CD4-positive, alpha-beta T cell treated with Interleukin-17A for 4 hours (primary cell): ENCODE data around the gene F7.

Source experiments
- DNase-seq: peaks from one replicate; pipeline ENCODE4 v3.0.0-alpha.2; 2020; ENCODE audit warnings: mixed read lengths

The F7 gene

GRCh38 chr13:113141601-113141970 is 36.0 kb downstream of the F7 start:
- no peak for DNase-seq

DNA sequence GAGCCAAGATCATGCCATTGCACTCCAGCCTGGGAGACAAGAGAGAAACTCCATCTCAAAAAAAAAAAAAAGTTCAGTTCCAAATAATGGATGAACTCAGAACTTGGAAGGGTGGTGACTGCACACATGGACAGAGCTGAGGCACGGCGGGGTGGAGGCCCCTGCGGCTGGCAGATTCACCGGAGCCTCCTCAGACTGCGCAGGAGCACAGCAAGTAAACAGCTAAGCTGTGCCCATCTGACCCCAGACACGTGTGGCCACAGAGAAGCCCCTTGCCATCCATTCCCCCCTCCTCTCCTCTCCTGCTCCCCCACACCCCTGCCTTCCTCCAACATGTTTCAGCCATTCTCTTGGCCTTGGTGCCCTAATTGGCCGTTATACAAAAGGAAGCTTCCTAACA is 37.3 kb downstream of the F7 start:
- DNase-seq, result no peak

- no peak for DNase-seq
Measured at GRCh38 chr13:113143466-113144254, 38.1 kb downstream of the F7 start.

GRCh38 chr13:113144255-113144629 is 38.7 kb downstream of the F7 start:
- DNase-seq, result no peak

DNA sequence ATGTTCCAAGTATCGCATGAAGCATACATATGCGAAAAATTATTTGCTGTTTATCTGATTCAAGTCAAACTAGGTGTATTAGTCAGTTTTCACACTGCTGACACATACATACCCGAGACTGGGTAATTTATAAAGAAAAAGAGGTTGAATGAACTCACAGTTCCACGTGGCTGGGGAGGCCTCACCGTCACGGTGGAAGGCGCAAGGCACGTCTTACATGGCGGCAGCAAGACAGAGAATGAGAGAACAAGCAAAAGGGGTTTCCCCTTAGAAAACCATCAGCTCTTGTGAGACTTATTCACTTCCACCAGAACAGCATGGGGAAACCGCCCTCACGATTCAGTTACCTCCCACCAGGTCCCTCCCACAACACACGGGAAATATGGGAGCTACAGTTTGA is 39.9 kb downstream of the F7 start:
- no peak for DNase-seq

DNA sequence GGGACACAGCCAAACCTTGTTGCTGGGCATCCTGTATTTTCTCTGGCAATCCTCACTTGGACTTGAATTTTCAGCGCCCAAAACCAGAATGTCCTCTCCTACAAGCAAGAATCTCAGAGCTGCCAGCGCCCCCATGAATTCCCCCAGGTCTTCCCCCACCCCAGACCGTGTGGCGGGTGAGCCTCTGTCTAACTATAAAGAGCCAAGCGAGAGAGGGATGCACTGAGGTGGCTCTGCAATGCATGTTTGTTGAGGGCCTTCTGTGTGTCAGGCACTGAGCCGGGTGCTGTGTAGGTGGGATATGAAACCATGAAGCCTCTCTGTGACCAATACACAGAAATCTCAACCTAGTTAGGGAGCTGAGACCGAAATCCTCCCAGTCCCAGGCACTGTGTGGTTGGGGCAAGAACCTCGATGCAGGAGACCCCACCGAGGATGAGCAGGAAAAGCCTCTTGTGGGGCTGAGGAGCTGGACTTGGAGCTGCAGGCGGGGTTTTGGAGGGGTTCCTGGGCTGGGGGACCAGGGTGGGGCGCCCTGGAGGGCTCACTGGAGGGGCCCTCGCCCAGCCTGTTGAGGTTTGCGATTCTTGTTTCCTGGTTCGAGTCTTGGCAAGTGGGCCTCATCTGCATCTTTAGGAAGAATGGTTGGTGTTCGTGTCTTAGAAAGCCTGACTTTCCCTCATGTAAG is 40.5 kb downstream of the F7 start:
- DNase-seq, result no peak

DNA sequence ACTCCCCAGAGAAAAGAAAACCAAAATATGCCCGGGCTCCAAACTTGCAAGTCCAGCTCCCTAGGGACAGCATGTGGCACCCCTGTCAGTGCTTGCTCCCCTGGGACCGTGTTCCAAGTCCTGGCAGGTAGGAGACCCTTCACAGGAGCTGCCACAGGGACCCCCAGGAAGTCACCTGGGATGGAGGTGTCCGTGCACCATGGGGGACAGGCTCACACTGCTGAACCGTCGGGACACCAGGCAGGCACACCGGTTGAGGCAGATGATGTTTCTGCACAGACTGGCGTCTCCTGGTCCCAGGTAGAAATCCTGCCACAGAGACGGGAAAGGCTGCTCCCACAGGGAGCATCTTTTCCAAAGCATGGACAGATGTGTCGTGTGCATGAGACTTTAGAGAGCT is 41.2 kb downstream of the F7 start:
- no peak for DNase-seq

- no peak for DNase-seq
Measured at GRCh38 chr13:113147206-113147605, 41.6 kb downstream of the F7 start.

DNA sequence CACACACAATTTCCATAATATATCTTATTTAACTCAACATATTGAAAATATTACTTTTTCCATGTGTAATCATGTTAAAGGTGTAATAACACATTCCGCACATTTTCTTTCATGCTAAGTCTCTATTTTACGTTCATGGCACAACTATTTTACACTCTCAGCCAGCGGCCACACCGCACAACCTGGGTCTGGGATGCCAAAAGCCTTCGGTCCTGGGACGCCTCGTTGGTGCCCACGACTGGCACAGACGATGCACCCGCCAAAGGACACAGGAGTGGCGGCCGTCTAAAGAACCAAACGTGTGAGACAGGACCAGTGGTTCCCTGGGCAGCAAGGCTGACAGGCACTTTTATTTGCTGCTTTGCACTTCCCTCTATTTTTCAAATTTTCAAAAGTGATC is 42.8 kb downstream of the F7 start:
- no peak for DNase-seq

DNA sequence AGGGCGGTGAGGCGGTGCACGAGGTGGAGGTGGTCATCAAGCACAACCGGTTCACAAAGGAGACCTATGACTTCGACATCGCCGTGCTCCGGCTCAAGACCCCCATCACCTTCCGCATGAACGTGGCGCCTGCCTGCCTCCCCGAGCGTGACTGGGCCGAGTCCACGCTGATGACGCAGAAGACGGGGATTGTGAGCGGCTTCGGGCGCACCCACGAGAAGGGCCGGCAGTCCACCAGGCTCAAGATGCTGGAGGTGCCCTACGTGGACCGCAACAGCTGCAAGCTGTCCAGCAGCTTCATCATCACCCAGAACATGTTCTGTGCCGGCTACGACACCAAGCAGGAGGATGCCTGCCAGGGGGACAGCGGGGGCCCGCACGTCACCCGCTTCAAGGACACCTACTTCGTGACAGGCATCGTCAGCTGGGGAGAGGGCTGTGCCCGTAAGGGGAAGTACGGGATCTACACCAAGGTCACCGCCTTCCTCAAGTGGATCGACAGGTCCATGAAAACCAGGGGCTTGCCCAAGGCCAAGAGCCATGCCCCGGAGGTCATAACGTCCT is 43.4 kb downstream of the F7 start:
- no peak for DNase-seq

DNA sequence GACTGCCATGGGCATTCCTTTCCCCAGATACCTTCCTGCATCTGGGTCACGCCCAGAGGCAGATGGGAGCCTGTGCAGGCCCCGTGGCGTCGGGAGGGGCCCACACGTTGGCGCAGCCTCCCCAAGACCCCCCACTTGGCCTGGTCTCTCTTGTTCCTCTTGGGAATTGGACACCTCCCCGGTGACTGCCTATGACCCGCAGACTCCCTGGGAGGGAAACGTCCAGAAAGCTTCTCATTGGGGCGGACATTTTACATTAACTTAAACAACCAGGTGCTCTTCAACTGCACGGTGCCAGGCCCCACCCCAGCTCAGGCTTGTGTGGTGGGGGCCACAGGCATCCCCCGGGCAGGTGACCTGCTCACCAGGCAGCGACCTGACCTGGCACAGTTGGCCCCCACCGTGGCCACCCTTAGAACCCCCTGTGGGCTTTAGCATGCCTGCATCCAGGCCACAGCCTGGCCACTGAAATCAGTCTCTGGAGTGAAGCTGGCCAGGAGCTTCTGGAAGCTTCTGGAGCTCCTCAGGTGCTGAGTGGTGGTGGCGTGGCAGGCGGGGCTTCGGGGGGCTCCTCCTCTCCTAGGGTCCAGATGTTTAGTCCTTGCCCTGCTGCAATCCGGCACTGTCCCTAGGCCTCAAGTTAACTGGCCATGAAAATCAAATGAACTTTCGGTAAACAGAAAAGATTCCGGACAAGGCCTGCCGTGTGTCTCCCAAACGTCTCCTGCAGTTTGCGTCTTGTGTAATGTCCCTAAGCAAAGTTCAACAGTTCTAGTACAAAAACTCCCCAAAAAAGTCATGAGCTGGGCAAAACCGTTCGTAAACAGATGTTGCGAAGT is 44.3 kb downstream of the F7 start:
- DNase-seq, result no peak

DNA sequence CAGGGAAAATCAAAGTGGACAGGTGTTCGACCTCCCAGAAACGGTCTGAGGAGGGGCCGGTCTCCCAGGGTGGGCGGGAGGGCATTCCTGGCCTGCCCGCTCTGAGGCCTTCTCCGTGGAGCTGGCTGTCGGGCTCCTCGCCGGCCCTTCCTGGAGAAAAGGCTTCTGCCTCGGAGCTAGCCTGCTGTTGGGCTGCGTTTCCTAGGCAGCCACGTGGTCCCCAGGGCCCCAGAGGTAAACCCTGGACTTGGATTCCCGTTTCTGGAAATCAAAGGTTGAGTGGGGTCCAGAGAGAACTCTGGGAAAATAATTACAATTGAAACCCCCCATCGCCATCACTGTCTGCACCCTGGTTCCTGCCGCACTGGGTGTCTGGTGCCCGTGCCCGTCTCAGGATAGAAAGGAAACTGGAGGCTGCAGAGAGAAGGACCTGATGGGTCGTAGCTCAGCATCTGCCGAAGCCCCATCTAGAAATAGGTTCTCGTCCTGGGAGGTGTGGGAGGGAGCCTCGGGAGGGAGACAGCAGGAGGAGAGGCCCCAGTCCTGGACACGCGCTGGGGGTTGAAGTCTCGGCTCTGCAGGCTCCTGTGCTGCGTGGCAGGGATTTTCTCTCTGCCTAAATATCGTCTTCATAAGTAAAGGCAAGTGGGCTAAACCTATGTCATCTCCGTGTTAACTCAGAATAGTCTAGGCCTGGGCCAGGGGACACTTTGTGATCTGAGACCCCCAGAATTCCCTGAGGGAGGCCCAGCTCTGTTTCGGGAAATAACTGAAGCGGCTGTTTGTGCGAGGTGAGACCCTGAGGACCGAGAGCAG is 45.2 kb downstream of the F7 start:
- no peak for DNase-seq

DNA sequence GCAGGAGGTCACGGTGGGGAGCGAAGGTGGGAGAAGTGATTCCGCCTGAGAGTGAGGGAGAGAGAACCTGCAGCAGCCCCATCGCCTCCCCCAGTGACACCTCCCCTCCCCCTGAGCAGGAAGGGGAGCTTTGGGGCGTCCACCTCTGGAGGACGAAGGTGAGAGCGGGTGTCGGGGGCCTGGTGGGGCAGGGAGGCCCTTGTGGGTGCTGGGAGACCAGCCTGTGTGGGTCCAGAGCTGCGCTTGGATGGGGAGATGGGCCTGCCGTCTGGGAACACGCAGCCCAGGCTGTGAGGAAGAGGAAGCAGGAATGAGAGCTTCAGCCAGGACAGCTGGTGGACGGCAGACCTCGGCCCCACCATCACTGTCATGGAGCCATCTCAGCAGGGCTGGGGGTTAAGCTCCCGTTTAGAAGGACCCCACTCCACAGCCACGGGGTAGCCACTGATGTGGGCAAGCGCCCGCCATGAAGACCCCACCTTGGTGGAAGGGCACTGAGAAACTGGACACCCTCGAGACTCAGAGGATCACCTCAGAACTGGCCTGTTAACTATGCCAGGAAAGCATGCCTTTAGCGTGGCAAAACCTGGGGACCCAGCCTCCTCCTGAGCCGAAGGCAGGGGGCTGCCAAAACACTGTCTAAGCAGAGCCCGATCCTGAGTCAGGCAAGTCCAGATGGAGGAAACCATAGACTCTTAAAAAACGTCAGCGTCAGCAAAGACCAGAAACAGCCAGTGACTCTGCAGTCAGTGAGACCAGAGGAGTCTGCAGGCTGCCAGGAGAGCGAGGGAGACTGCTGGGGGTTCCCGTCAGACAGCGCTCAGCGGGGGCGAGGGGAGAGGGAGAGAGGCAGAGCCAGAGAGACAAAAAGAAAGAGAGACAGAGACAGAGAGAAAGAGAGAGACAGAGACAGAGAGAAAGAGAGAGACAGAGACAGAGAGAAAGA is 46.4 kb downstream of the F7 start:
- DNase-seq, result peak; percentile 24

GRCh38 chr13:113152691-113152983 is 47.0 kb downstream of the F7 start:
- DNase-seq, result no peak

GRCh38 chr13:113152984-113153809 is 47.6 kb downstream of the F7 start:
- peak; percentile 30 for DNase-seq

- peak; percentile 79 for DNase-seq
Measured at GRCh38 chr13:113153810-113154748, 48.5 kb downstream of the F7 start.

DNA sequence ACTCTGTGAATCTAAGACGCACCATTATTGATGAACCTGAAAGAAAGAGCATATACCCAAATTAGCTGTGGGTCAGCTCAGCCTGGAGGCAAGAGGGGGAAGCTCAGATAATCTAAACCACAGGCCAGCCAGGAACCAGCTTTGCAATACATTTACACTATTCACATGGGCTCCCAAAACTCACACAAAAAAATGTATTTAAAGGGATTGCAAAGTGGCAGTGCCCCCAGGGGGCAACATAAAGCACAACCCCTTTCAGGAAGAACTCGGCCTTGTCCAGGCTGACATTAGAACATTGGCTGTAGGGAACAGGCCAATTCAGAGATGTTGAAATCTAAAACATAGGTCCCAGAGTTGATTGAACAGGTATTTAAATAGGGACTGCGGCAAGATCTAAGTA is 49.6 kb downstream of the F7 start:
- DNase-seq, result no peak

DNA sequence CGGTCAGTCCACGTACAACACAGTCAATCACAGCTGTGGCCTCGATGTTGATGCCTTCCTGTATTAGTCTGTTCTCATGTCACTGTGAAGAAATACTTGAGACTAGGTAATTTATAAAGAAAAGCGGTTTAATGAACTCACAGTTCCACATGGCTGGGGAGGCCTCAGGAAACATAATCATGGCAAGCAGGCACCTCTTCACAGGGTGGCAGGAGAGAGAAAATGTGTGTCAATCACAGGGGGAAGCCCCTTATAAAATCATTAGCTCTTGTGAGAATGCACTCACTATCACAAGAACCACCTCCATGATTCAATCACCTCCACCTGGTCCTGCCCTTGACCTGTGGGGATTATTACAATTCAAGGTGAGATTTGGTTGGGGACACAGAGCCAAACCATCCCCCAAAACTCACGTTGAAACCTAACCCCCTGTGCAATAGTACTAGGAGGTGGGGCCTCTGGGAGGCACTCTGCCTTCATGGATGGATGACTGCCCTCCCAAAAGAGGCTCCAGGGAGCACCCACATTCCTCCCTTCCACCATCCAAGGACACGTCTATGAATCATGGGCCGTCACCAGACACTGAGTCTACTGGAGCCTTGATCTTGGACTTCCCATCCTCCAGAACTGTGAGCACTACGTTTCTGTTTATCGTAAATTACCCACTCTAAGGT is 50.5 kb downstream of the F7 start:
- no peak for DNase-seq
